ENCODE measurements around the gene C1QL4. TPM values are rescaled to one million over a fixed set of nuclear protein-coding genes. Genes with fewer than 3 reads are reported as not detected.

Gene C1QL4
- polyA plus RNA-seq, 4 donors: 1.1 to 1.9 (median 1.4) TPM

DNA sequence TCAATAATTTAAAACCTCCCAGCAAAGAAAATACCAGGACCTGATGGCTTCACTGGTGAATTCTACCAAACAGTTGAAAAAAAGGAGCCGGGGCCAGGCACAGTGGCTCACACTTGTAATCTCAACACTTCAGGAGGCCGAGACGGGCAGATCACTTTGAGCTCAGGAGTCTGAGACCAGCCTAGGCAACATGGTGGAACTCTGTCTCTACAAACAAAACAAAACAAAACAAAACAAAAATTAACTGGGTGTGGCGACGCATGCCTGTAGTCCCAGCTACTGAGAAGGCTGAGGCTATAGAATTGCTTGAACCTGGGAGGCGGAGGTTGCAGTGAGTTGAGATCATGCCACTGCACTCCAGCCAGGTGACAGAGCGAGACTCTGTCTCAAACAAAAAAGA, 27.6 kb downstream of the C1QL4 start:
- no peak for DNase-seq (ENCODE audit: low read depth in 4 of 4, low spot score in 3 of 4)

DNA sequence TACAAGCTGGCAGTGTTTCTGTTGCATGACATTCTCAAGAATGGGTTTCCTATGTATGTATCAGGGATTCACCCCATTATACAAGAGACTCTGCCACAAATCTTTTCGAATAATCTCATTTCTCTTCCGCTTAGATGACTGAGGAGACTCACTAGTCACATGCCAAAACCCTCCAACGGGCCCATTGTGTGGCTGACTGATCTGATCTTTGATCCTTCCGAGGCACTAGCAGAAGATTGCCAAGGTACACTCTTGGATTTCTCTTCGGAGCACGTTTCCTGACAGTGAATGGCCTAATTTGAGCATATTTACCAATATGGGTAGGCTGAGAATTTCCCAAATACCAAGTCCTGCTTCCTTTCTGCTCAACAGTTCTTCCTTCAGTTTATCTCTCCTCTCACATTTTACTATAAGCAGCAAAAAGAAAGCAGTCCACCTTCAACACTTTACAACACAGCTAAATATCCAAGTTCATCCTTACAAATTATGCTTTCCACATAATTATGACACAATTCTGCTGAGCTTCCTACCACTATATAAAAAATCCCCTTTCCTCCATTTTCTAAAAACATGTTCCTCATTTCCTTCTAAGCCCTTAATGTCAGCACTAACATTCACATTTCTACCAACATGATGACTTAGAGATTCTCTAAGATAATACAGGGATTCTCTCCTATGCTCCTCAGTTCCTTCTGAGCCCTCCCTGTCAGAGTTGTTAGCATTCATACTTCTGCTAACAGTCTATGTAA, 31.1 kb downstream of the C1QL4 start:
- DNase-seq (ENCODE audit: low read depth in 4 of 4, low spot score in 3 of 4): no peak

DNA sequence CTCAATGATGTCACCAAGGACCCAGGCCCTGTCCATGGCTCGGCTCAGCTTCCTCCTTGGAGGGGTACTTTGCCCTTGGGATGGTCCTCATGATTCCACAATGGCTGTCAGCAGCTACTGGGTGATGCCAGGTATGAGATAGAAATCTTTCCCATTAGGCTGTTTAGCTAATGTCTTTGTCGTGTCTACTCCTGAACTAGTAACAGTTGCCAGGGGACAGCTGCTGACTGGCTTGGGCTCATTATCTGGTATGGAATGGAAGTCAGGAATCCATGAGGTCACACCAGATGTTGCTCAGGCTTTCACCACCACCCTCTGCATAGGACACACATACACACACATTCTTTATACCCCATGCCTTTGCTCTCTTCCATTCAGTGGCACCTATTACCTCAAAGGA, 32.8 kb downstream of the C1QL4 start:
- DNase-seq (ENCODE audit: low read depth in 4 of 4, low spot score in 3 of 4): no peak

DNA sequence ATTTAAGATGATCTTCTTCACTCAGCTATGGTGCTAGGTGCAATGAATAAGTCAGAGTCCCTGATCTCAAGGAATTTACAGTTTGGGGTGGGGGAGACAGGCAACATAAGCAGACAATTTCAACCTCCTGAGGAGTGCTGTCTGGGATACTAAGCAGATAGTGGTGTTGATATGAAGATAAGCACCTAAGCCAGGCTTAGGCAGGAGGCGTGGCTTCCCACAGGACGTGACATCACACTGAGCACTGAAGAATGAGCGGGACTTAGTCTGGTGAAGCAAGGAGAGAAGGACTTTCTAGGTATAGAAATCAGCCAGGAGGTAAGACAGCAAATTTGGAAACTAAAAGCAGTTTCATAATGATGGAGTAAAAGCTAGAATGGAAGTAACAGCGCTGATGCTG, 35.2 kb downstream of the C1QL4 start:
- DNase-seq (ENCODE audit: low read depth in 4 of 4, low spot score in 3 of 4): no peak

DNA sequence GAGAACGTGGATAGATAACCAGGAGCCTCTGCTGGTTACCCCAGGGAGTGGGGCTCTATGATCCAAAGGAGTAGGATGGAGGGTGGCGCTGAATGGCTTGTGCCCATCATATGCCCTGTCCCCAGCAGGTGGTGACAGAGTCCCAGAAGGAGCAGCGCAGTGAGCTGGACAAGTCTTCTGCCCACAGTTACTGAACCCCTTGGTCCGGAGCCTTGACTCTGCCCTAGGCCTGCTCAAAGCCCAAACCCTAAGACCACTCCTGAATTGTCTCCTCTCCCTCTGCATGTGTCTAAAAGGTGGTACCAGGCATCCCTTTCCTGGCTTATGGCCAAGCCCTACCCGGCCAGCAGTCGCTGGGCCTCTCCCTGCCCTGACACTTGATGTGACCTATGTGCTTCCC, 38.8 kb downstream of the C1QL4 start:
- DNase-seq (ENCODE audit: low read depth in 4 of 4, low spot score in 3 of 4): no peak

DNA sequence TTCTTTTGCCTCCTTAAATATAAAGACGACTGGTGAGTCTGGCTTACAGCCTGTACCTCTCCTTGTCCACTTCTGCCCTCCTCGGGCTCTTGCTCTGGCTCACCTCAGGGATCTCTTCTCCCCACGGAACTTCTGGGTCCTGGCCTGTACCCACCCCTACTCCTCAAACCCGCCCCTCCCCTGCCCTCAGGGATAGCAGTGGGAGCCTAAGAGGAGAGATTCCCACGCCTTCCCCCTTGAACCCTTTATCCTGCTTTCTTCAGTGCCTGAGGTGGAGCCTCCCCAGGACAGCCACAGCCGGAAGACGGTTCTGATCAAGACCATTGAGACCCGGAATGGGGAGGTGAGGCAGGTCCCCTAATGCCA, 39.3 kb downstream of the C1QL4 start:
- DNase-seq (ENCODE audit: low read depth in 4 of 4, low spot score in 3 of 4): no peak

DNA sequence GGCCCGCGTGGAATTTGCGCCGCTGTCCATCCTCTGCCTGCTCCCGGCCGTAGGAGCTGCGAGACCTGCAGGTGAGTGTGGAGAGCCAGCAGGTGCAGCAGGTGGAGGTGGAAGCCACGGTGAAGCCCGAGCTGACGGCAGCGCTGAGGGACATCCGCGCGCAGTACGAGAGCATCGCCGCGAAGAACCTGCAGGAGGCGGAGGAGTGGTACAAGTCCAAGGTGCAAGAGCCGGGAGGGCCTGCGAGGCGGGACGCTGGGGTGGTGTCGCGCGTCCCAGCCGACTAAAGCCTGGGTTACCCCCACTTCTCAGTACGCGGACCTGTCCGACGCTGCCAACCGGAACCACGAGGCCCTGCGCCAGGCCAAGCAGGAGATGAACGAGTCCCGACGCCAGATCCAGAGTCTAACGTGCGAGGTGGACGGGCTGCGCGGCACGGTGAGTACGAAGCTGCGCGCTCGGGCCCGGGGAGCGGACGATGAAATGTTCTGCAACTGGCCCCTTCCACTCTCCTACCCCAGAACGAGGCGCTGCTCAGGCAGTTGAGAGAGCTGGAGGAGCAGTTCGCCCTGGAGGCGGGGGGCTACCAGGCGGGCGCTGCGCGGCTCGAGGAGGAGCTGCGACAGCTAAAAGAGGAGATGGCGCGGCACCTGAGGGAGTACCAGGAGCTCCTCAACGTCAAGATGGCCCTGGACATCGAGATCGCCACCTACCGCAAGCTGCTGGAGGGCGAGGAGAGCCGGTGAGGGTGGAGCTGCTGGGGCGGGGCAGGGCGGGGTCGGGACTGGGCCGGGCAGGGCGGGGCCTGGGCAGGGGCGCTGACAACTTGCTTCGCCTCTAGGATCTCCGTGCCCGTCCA, 39.9 kb downstream of the C1QL4 start:
- DNase-seq (ENCODE audit: low read depth in 4 of 4, low spot score in 3 of 4): no peak

DNA sequence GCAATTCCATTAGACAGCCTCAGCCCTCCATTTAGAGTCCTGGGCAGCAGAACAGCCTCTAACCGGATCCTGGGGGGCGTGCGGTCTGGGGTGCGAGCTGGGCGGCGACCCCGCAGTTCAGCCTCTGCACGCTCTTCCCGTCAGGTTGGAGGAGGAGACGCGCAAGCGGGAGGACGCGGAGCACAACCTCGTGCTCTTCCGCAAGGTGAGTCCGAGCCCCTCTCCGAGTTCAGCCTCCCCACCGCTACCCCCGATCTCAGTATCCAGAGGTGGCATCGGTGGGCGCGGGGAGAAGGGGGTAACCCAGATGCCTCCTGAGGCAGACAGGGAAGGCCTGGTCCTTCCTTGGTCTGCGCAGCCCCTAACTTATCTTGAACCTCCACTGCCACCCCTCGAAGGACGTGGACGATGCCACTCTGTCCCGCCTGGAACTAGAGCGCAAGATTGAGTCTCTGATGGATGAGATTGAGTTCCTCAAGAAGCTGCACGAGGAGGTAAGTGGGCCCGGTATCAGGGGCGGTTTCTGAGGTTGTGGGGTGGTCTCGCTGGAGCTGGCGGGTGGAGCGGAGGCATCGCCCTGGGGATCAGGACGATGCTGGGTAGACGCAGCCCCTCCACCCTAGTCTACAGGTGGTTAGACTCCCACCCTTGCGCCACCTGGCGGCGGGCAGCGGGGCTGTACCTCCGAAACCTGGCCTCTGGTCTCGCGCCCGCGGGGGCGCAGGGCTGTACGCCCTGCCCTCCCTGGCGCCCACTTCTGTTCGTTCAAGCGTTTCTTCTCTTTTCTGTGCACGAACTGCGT, 40.8 kb downstream of the C1QL4 start:
- DNase-seq (ENCODE audit: low read depth in 4 of 4, low spot score in 3 of 4): no peak

DNA sequence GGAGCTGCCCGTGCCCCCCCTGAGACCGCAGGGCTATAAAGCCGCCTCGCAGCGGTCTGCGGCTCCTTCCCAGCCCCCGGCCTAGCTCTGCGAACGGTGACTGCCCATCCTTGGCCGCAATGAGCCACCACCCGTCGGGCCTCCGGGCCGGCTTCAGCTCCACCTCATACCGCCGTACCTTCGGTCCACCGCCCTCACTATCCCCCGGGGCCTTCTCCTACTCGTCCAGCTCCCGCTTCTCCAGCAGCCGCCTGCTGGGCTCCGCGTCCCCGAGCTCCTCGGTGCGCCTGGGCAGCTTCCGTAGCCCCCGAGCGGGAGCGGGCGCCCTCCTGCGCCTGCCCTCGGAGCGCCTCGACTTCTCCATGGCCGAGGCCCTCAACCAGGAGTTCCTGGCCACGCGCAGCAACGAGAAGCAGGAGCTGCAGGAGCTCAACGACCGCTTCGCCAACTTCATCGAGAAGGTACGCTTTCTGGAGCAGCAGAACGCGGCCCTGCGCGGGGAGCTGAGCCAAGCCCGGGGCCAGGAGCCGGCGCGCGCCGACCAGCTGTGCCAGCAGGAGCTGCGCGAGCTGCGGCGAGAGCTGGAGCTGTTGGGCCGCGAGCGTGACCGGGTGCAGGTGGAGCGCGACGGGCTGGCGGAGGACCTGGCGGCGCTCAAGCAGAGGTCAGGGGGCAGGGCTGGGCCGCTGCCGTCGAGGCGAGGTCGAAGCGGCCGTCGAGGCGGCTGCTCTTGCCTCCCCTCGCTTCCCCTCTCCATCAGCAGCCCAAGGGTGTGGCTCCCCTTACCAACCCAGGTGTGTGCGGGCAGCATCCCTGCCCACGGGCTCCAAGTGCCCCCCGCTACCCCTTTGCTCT, 41.7 kb downstream of the C1QL4 start, which contains the start of gene PRPH:
TSS of gene PRPH (plus strand) at position 66 of the 855 bp plus-strand sequence. CDS start at position 120, 54 bp downstream.
- DNase-seq (ENCODE audit: low read depth in 4 of 4, low spot score in 3 of 4): no peak

DNA sequence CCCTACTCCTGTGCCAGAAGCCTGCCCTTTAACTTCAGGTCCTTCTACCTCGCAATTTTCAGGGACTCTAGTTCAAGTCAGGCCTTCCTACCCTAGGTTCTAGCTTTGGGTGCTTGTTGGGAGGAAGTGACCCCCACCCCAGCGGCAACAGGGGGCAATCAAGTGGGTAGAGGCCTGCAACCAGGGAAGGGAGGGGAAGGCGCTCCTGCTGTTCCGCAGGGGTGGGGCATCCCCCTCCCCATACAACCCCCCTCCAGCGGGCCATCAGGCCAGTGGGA, 42.2 kb downstream of the C1QL4 start:
- no peak for DNase-seq (ENCODE audit: low read depth in 4 of 4, low spot score in 3 of 4)

DNA sequence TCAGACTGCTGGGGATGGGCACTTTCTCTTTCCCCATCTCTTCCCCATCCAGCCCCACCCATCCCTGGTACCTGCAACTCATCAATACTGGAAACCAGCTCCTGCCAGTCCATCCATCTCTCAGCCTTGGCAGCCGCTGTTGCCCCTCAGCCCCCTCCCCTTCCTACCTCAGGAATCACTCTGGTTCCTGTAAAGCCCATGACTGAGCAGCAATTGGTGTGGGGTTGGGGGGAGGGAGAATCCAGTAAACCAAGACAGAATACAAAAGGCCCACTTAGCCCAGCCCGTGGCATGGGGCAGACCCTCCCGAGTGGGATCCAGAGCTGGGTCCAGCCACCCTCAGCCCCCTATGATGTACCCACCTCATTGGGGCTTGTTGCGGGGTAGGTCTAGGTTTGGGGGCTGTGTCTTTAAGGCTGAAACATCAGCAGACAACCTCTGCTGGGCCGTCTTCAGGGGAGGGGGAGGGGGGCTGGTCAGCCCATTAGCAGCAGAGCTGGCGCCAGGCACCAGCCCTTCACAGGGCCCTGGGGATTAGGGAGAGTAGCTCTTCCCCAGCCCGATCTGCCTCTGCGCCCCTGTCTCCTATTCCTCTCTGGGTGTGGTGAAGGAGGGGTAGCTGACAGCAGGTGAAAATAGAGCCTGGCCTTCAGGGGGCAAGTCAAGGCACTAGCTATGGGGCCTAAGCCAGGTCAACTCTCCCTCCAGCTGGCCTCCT, 42.7 kb downstream of the C1QL4 start:
- no peak for DNase-seq (ENCODE audit: low read depth in 4 of 4, low spot score in 3 of 4)

DNA sequence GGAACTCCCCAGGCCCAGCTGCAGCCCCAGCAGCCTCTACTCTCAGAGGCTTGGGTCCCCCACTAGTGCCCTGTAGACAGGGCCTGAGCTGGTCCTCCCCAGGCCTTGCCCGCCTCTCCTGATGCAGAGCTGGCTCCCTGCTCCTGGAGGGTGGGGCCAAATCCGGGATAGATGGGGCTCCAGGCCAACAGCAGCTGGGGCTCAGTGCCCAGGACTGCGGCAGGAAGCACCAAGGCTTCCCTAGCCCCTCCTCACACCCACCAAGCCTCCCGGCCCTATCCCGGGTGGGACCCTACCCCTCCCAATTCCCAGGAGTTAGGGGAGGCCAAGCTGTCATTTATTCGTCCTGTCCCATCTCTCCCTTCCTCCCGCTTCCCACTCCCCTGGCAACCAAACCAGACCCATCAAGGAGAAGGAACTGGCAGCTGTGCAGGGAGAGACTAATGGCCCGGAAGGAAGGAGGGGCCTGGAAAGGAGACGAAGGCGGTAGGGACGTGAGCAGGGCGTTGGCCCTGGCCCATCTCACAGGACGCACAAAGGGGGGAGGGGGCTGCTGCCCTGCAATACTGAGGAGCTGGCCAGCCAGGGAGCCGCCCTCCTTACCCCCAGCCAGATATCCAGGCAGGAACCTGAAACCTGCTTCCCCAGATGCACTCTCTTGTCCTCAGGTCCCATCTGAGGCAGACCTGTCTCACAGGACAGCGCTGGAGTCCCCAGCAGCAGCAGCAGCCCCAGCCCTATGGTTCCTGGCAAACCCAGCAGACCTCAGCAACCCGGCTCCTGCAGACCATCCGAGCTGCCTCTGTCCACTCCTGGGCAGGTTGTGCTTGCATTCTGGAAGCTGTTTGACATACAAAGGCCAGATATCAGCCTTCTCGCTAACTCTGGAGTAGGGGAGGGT, 43.7 kb downstream of the C1QL4 start:
- no peak for DNase-seq (ENCODE audit: low read depth in 4 of 4, low spot score in 3 of 4)

DNA sequence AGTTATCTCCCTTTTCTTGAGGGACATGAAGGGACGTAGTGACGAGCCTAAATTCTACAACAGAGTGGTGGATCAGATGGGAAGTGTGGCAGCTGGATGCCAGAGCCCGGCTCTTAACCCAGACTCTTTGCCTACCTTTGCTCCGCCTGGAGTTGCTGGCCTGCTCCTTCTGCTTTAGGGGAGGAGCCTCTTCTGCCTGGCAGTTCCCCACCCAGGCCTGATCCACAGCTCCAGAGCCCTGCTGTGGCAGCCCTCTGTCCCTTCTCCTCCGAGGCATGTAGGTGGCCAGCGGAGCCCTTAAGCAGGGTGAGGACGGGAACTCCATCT, 44.3 kb downstream of the C1QL4 start:
- DNase-seq (ENCODE audit: low read depth in 4 of 4, low spot score in 3 of 4): no peak

DNA sequence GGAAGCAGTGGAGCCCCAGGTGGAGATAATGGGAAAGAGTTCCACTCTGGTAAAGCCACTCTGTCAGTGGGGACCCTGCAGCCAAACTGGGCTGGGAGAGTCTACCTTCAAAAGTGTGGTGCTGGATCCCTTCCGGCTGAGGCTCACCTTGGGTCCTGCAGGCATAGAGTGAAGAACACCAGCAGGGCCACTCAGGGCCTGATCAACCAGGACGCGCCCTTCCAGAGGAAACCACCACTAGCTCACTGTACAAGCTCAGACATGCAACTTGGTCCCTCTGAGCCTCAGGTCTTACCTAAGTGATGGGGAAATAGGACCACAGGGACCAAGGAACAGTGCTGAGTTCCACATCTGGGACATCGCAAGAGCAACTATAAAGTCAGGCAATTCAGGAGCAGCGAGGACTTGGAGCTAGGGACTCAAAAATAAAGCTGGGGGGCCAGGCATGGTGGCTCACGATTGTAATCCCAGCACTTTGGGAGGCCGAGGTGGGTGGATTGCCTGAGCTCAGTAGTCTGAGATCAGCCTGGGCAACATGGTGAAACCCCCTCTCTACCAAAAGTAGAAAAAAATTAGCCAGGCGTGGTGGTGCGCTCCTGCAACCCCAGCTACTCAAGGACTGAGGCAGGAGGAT, 47.9 kb downstream of the C1QL4 start:
- DNase-seq (ENCODE audit: low read depth in 4 of 4, low spot score in 3 of 4): no peak

DNA sequence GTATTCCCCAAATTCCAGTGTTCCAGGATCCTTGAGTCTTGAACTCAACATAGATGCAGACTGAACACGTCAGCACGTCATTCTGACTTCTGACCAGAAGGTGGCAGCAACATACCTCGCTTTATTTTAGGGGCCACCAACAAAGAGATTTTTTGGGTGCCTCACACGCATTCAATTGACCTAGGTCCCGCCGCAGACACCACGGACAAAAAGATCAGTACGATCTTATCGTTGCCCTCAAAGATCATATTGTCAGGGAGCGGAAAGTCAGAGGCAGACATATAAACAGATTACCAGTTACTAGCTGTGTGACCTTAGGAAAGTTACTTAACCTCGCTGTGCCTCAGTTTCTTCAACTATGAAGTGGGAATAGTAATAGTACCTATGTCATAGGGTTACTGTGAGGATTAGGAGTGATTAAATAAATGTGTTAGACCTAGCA, 48.6 kb downstream of the C1QL4 start:
- DNase-seq (ENCODE audit: low read depth in 4 of 4, low spot score in 3 of 4): no peak

DNA sequence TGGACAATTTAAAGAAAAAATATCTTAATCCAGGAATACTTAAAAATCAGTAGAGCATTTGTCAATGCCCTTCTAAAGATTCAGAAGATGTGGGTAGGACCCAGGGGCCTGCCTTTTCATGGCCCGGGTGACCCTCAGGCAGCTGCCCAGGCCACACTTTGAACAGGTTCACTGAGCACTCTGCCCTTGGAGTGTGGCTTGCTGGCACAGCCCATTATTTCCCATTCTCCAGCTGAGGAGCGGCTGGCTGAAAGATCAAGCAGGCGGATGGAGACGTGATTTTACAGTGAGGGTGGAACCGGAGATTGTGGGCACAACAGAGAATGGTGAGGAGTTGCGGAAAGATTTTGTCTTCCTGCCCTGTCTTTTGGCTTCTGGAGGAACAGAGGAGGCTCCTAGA, 49.1 kb downstream of the C1QL4 start:
- DNase-seq (ENCODE audit: low read depth in 4 of 4, low spot score in 3 of 4): no peak

DNA sequence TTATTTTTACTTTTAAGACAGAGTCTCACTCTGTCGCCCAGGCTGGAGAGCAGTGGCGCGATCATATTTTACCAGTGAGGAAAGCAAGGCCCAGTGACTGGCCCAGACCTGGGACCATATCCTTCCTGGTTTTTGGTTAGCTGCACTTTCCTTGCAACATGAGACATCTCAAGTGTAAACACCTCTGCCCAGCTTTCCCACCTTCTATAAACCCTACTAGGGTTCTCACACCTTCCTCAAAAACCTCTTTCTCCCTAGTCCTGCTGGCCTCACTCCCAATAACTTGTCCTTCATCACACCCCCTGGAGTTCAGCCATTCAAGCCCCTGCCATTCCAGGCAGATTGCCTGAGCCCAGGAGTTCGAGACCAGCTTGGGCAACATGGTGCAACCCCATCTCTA, 52.3 kb downstream of the C1QL4 start:
- DNase-seq (ENCODE audit: low read depth in 4 of 4, low spot score in 3 of 4): no peak

Data from right renal pelvis (tissue), 4 donors.